Activated CD4-positive, alpha-beta T cell treated with anti-CD3 and anti-CD28 coated beads, Interleukin-2, Interleukin-6, amounts not matched to agents 100 ng/mL and 50 ng/mL, durations not matched to agents 16 hours and 8 hours (primary cell): ENCODE measurements around the gene EPB41L1.

ENCODE experiments used
- DNase-seq: peaks from one replicate; pipeline ENCODE4 v3.0.0-alpha.2; 2020

The EPB41L1 gene

GRCh38 chr20:36264426-36265246 lies 110.1 kb downstream of the EPB41L1 start:
- no peak for DNase-seq

GRCh38 chr20:36266189-36266588 lies 111.6 kb downstream of the EPB41L1 start:
- no peak for DNase-seq

- no peak for DNase-seq
Measured at GRCh38 chr20:36267605-36268381, 113.3 kb downstream of the EPB41L1 start.

GRCh38 chr20:36268440-36269342 lies 114.2 kb downstream of the EPB41L1 start:
- no peak for DNase-seq

GRCh38 chr20:36269507-36269906 lies 115.0 kb downstream of the EPB41L1 start:
- no peak for DNase-seq

GRCh38 chr20:36270744-36271638 lies 116.5 kb downstream of the EPB41L1 start:
- no peak for DNase-seq

- no peak for DNase-seq
Measured at GRCh38 chr20:36271639-36272546, 117.4 kb downstream of the EPB41L1 start.

- DNase-seq, result no peak
Measured at GRCh38 chr20:36272547-36273220, 118.1 kb downstream of the EPB41L1 start.

- peak; percentile 16 for DNase-seq
Measured at GRCh38 chr20:36273414-36274180, 119.1 kb downstream of the EPB41L1 start.

GRCh38 chr20:36274181-36274841 lies 119.8 kb downstream of the EPB41L1 start:
- DNase-seq, result no peak

- no peak for DNase-seq
Measured at GRCh38 chr20:36275011-36275410, 120.5 kb downstream of the EPB41L1 start.

- DNase-seq, result no peak
Measured at GRCh38 chr20:36275441-36276189, 121.1 kb downstream of the EPB41L1 start.

- DNase-seq, result no peak
Measured at GRCh38 chr20:36277546-36277945, 123.0 kb downstream of the EPB41L1 start.

GRCh38 chr20:36279362-36279761 lies 124.8 kb downstream of the EPB41L1 start:
- no peak for DNase-seq

GRCh38 chr20:36279776-36280175 lies 125.2 kb downstream of the EPB41L1 start:
- DNase-seq, result no peak

- DNase-seq, result no peak
Measured at GRCh38 chr20:36281785-36282380, 127.3 kb downstream of the EPB41L1 start.
